B cell (primary cell): ENCODE measurements around the gene AP3D1. TPM values are rescaled to one million over a fixed set of nuclear protein-coding genes. Genes with fewer than 3 reads are reported as not detected.

ENCODE experiments used
- ATAC-seq: fragments of 200-7000 bp; cut with Tn5 transposase; one replicate; pipeline ENCODE4 v1.10.0; 2021; ENCODE audit warnings: low read depth, mild to moderate bottlenecking, moderate number of reproducible peaks, moderate library complexity
- CTCF ChIA-PET: fragments of 350-600 bp; sonication (Branson Sonifier 250); formaldehyde crosslinking; loops from one replicate; lab custom pipeline; 2021; ENCODE audit warnings: antibody characterized with exemption, inconsistent platforms; lab: Charles Lee
- POLR2A ChIA-PET: fragments of 350-600 bp; sonication (Branson Sonifier 250); formaldehyde crosslinking; loops from one replicate; lab custom pipeline; 2021; ENCODE audit warnings: antibody characterized with exemption; lab: Charles Lee
- DNase-seq: peaks from one replicate; pipeline ENCODE4 v3.0.0; 2013
- H2AFZ ChIP-seq: 2 replicates; pipeline ENCODE4 v1.6.1; 2012; ENCODE audit warnings: mild to moderate bottlenecking, low read depth, low read length; ENCODE audit not compliant: insufficient read depth, poor library complexity, severe bottlenecking
- H3K27ac ChIP-seq, 2 donors: 1 replicate in 1 of 2; 2 replicates in 1 of 2; pipeline ENCODE4 v1.5.1; 2012 to 2013; ENCODE audit warnings: low read length in 2 of 2, mild to moderate bottlenecking in 2 of 2, moderate library complexity in 1 of 2
- H3K27me3 ChIP-seq, 4 experiments: fragments of 200-600 bp in 1 of 4; sonication (generic) in 1 of 4; replicated peaks in 1 of 4; 1 replicate in 2 of 4; 2 replicates in 2 of 4; pipeline versions ENCODE4 v1.6.1 to v1.7.0; 2013 to 2016; ENCODE audit warnings: low read length in 3 of 4, mild to moderate bottlenecking in 2 of 4, mixed read lengths in 1 of 4, moderate library complexity in 1 of 4; ENCODE audit not compliant: insufficient read depth in 4 of 4, control insufficient read depth in 3 of 4; ENCODE audit errors: control extremely low read depth in 1 of 4
- H3K36me3 ChIP-seq, 2 experiments: replicated peaks in 1 of 2; 1 replicate in 1 of 2; 2 replicates in 1 of 2; pipeline versions ENCODE4 v1.6.1 to v1.7.1; 2013; ENCODE audit warnings: low read length in 1 of 2; ENCODE audit not compliant: insufficient read depth in 2 of 2, control insufficient read depth in 1 of 2; ENCODE audit errors: control extremely low read depth in 1 of 2, extremely low read depth in 1 of 2
- H3K4me1 ChIP-seq, 2 donors: fragments of 200-600 bp in 1 of 2; sonication (generic) in 1 of 2; 1 replicate in 1 of 2; 2 replicates in 1 of 2; pipeline versions ENCODE4 v1.5.1 to v1.6.1; 2013 to 2017; ENCODE audit warnings: low read length in 2 of 2; ENCODE audit not compliant: control insufficient read depth in 2 of 2, insufficient read depth in 2 of 2
- H3K4me2 ChIP-seq: replicated peaks from 2 replicates; pipeline ENCODE3; 2012; ENCODE audit warnings: mild to moderate bottlenecking, low read depth, low read length; ENCODE audit not compliant: poor library complexity, severe bottlenecking
- H3K4me3 ChIP-seq, 5 experiments: fragments of 200-600 bp in 1 of 5; sonication (generic) in 1 of 5; 1 replicate in 3 of 5; 2 replicates in 2 of 5; pipeline versions ENCODE4 v1.5.1 to v1.7.0; 2011 to 2016; ENCODE audit warnings: low read length in 4 of 5, mild to moderate bottlenecking in 4 of 5, low read depth in 2 of 5, control low read depth in 1 of 5, moderate library complexity in 1 of 5; ENCODE audit not compliant: insufficient read depth in 1 of 5; ENCODE audit errors: control extremely low read depth in 1 of 5, extremely low read depth in 1 of 5
- H3K79me2 ChIP-seq: fragments of 200-600 bp; sonication (generic); one replicate; pipeline ENCODE4 v1.6.0; 2016; ENCODE audit warnings: low read length; ENCODE audit not compliant: control insufficient read depth, insufficient read depth
- H3K9ac ChIP-seq: fragments of 200-600 bp; sonication (generic); 2 replicates; pipeline ENCODE4 v1.6.1; 2017; ENCODE audit warnings: mild to moderate bottlenecking, low read length, moderate library complexity
- H3K9me3 ChIP-seq, 3 donors: one replicate each; pipeline versions ENCODE4 v1.6.1 to v1.7.1; 2013; ENCODE audit warnings: low read length in 2 of 3; ENCODE audit not compliant: control insufficient read depth in 2 of 3, insufficient read depth in 1 of 3; ENCODE audit errors: control extremely low read depth in 1 of 3
- H4K20me1 ChIP-seq: 2 replicates; pipeline ENCODE4 v1.6.0; 2012; ENCODE audit warnings: mild to moderate bottlenecking, low read length; ENCODE audit not compliant: insufficient read depth, control insufficient read depth, poor library complexity, severe bottlenecking
- H3K27ac Mint-ChIP-seq: one replicate; pipeline ENCODE4 v1.8.0; 2021; ENCODE audit warnings: mixed read lengths
- H3K27me3 Mint-ChIP-seq: one replicate; pipeline ENCODE4 v1.8.0; 2021; ENCODE audit warnings: mixed read lengths
- H3K4me1 Mint-ChIP-seq: one replicate; pipeline ENCODE4 v1.8.0; 2021; ENCODE audit warnings: mixed read lengths
- H3K4me3 Mint-ChIP-seq: one replicate; pipeline ENCODE4 v1.8.0; 2021; ENCODE audit warnings: mixed read lengths
- H3K9me3 Mint-ChIP-seq: one replicate; pipeline ENCODE4 v1.8.0; 2022; ENCODE audit warnings: mixed read lengths; ENCODE audit not compliant: insufficient read depth
- CTCF ChIP-seq: fragments of 200-600 bp; IDR thresholded peaks from one replicate; pipeline ENCODE4 v1.8.0; 2022; ENCODE audit warnings: antibody characterized with exemption, mild to moderate bottlenecking
- EZH2 ChIP-seq: IDR thresholded peaks from 2 replicates; pipeline ENCODE4 v1.6.1; 2012; ENCODE audit warnings: borderline replicate concordance, low read depth, mild to moderate bottlenecking, moderate library complexity, low read length; ENCODE audit not compliant: insufficient read depth, poor library complexity, severe bottlenecking
- WGBS: methylation state at CpG from one replicate; pipeline ENCODE4 v1.1.5; 2013; ENCODE audit warnings: missing lambda C conversion rate; ENCODE audit not compliant: insufficient coverage; 5-methylcytosine and 5-hydroxymethylcytosine counted together
- intact Hi-C: fragments of 100-400 bp; cut with micrococcal nuclease; formaldehyde crosslinking; loops from one replicate; pipeline ENCODE4 v1.10.0; 2022
- polyA plus RNA-seq: library from polyadenylated mRNA; depleted of rRNA; stranded (reverse); fragments of >200 nt; gene quantifications from 2 replicates; pipeline ENCODE4 v1.2.3, GENCODE V29; 2012
- total RNA-seq, 2 donors: library from RNA; stranded (reverse); fragments of 120-200 nt in 1 of 2; gene quantifications; 1 replicate in 1 of 2; 2 replicates in 1 of 2; pipeline versions ENCODE4 v1.2.3 to v1.2.4, GENCODE V29; 2013 to 2022

The AP3D1 gene
- total and polyA plus RNA-seq, 2 donors (not counting 1 experiment from before 2014, with no cell fraction given) = 96.4 to 114 TPM

GRCh38 chr19:2188708-2189385, 37.5 kb upstream of the AP3D1 start:
- ChIA-PET CTCF (interaction anchor here (0.5 kb wide), 1 partner anchor 202 kb away, joined by 3 read pairs; no protein-coding TSS in a partner anchor), POLR2A (no interaction called here)
- Mint-ChIP-seq H3K9me3 (no peaks in the 10 kb centered on the region), H3K4me3 (peak overlapping the region; percentile 49), H3K27ac (peak overlapping the region; percentile 65), H3K4me1 (peaks cover 37% of the 10 kb centered on the region), H3K27me3 (no peaks in the 10 kb centered on the region)
- DNase-seq = no peak
- Histone ChIP-seq H3K9me3 (peaks cover 0 to 12% (median 0%) of the 10 kb centered on the region in 3 donors), H2AFZ (no peak overlapping the region), H3K4me3 (no peak overlapping the region), H3K27ac (no peak overlapping the region), H3K4me2 (peak overlapping the region; percentile 72), H4K20me1 (peaks cover 92% of the 10 kb centered on the region), H3K79me2 (peaks cover 96% of the 10 kb centered on the region), H3K9ac (no peak overlapping the region), H3K27me3 (no peaks in the 10 kb centered on the region), H3K36me3 (peaks cover 0 to 71% of the 10 kb centered on the region in 2 experiments), H3K4me1 (peaks cover 17 to 26% of the 10 kb centered on the region in 2 donors)
- intact Hi-C loops = loop anchor here (1.0 kb wide), 1 partner anchor 18 kb away; no protein-coding TSS in a partner anchor
- no peak for TF ChIP-seq EZH2
- TF ChIP-seq CTCF = no peak
- WGBS = 98% methylated on average over 18 of the region's 19 CpGs
- ATAC-seq = no peak

DNA sequence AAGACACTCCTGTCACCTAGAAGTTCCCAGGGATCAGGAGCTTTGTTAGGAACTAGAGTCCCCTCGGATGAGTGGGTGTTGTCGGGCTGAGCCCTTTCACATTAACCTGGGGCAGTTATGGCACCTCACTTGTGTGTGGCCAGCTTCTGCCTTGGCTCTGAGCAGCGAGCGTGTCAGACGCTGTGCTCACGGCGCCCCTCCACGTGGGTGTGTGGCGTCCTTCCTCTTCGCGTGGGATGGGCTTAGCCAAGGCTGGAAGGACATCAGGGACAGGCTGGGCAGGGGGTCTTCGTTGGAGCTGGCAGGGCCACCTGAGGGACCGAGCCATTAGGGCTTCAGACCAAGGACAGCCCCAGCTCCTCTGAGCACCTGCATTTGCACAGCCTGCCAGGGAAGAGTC, 35.8 kb upstream of the AP3D1 start:
- Histone ChIP-seq H3K9me3 (peaks cover 0 to 12% (median 0%) of the 10 kb centered on the region in 3 donors), H3K4me2 (peak overlapping the region; percentile 40), H3K27me3 (no peaks in the 10 kb centered on the region), H4K20me1 (peaks cover 95% of the 10 kb centered on the region), H3K36me3 (peaks cover 0 to 59% of the 10 kb centered on the region in 2 experiments), H3K27ac (peak overlapping the region; percentile 10 to 26), H3K9ac (no peak overlapping the region), H3K4me1 (peaks cover 30 to 39% of the 10 kb centered on the region in 2 donors), H3K79me2 (peaks cover 87% of the 10 kb centered on the region), H3K4me3 (no peak overlapping the region), H2AFZ (no peak overlapping the region)
- TF ChIP-seq CTCF (no peak), EZH2 (no peak)
- intact Hi-C loops = no loop called here
- Mint-ChIP-seq H3K9me3 (no peaks in the 10 kb centered on the region), H3K4me1 (peaks cover 52% of the 10 kb centered on the region), H3K27me3 (no peaks in the 10 kb centered on the region), H3K27ac (peak overlapping the region; percentile 39), H3K4me3 (peak overlapping the region; percentile 7)
- POLR2A ChIA-PET = interaction anchor here (0.6 to 1.1 kb wide), 4 partner anchors 42 to 318 kb away, joined by 4 to 8 read pairs (median 6); no protein-coding TSS in a partner anchor
- CTCF ChIA-PET = interaction anchor here (0.6 to 2.5 kb wide), 4 partner anchors 10 to 39 kb away, joined by 3 to 9 read pairs (median 4); no protein-coding TSS in a partner anchor
- DNase-seq (no peak), ATAC-seq (no peak)
- WGBS = 92% methylated on average over 13 of the region's 13 CpGs
